Skin epidermis (tissue), 12 donors: ENCODE data around the gene FAM43B.
A peak's percentile ranks its signal among the peaks of the same experiment; 100 is the strongest.

Experiments used
- H3K27ac ChIP-seq, 21 experiments: fragments of 200-600 bp; sonication (generic) in 11 of 21; one replicate each; pipeline ENCODE4 v1.5.0; 2020; ENCODE audit warnings: mild to moderate bottlenecking in 3 of 21, inconsistent platforms in 2 of 21, moderate library complexity in 2 of 21
- H3K4me3 ChIP-seq, 7 experiments: fragments of 200-600 bp; sonication (generic) in 2 of 7; one replicate each; pipeline ENCODE4 v1.5.0; 2020; ENCODE audit warnings: inconsistent platforms in 2 of 7, mild to moderate bottlenecking in 2 of 7, moderate library complexity in 1 of 7

The FAM43B gene

GRCh38 chr1:20546637-20547036, 5.7 kb upstream of the FAM43B start:
- no peak overlapping the region for H3K4me3 ChIP-seq

GRCh38 chr1:20551161-20551560, 1.2 kb upstream of the FAM43B start:
- no peak overlapping the region for H3K27ac ChIP-seq

More at GRCh38 chr1:20546637-20547036, 5.7 kb upstream of the FAM43B start:
- H3K27ac ChIP-seq = no peak overlapping the region

GRCh38 chr1:20552728-20553445, 514 bp downstream of the FAM43B start:
- Histone ChIP-seq H3K4me3 (peak overlapping the region in 4 of 7 experiments; percentile 12 to 35 (median 15)), H3K27ac (no peak overlapping the region)

More at GRCh38 chr1:20551161-20551560, 1.2 kb upstream of the FAM43B start:
- no peak overlapping the region for H3K4me3 ChIP-seq

- Histone ChIP-seq H3K27ac (peak overlapping the region in 7 of 21 experiments; percentile 0 to 65 (median 37)), H3K4me3 (no peak overlapping the region)
Observed at GRCh38 chr1:20555025-20555757, 2.8 kb downstream of the FAM43B start.

- Histone ChIP-seq H3K27ac (peak overlapping the region in 2 of 21 experiments; percentile 0 to 37), H3K4me3 (no peak overlapping the region)
Observed at GRCh38 chr1:20555758-20556120, 3.4 kb downstream of the FAM43B start.

- no peak overlapping the region for H3K27ac ChIP-seq
Observed at GRCh38 chr1:20558191-20558590, 5.8 kb downstream of the FAM43B start.

GRCh38 chr1:20560966-20561365, 8.6 kb downstream of the FAM43B start:
- Histone ChIP-seq H3K4me3 (no peak overlapping the region), H3K27ac (no peak overlapping the region)

More at GRCh38 chr1:20558191-20558590, 5.8 kb downstream of the FAM43B start:
- no peak overlapping the region for H3K4me3 ChIP-seq

GRCh38 chr1:20565234-20565633, 12.9 kb downstream of the FAM43B start:
- Histone ChIP-seq H3K27ac (no peak overlapping the region), H3K4me3 (no peak overlapping the region)

- H3K4me3 ChIP-seq = no peak overlapping the region
- no peak overlapping the region for H3K27ac ChIP-seq
Observed at GRCh38 chr1:20569523-20570098, 17.2 kb downstream of the FAM43B start.

GRCh38 chr1:20571427-20571826, 19.1 kb downstream of the FAM43B start:
- no peak overlapping the region for H3K27ac ChIP-seq

GRCh38 chr1:20573987-20574386, 21.6 kb downstream of the FAM43B start:
- Histone ChIP-seq H3K27ac (no peak overlapping the region), H3K4me3 (no peak overlapping the region)

More at GRCh38 chr1:20571427-20571826, 19.1 kb downstream of the FAM43B start:
- no peak overlapping the region for H3K4me3 ChIP-seq

- Histone ChIP-seq H3K4me3 (no peak overlapping the region), H3K27ac (no peak overlapping the region)
Observed at GRCh38 chr1:20574686-20575540, 22.5 kb downstream of the FAM43B start.

- no peak overlapping the region for H3K27ac ChIP-seq
- no peak overlapping the region for H3K4me3 ChIP-seq
Observed at GRCh38 chr1:20575541-20576336, 23.4 kb downstream of the FAM43B start.

- no peak overlapping the region for H3K27ac ChIP-seq
Observed at GRCh38 chr1:20578062-20578461, 25.7 kb downstream of the FAM43B start.

GRCh38 chr1:20578721-20579395, 26.5 kb downstream of the FAM43B start:
- Histone ChIP-seq H3K4me3 (no peak overlapping the region), H3K27ac (no peak overlapping the region)

More at GRCh38 chr1:20578062-20578461, 25.7 kb downstream of the FAM43B start:
- no peak overlapping the region for H3K4me3 ChIP-seq

GRCh38 chr1:20584890-20585289, 32.5 kb downstream of the FAM43B start:
- Histone ChIP-seq H3K27ac (no peak overlapping the region), H3K4me3 (no peak overlapping the region)

- peak overlapping the region in 1 of 21 experiments; percentile 49 for H3K27ac ChIP-seq
Observed at GRCh38 chr1:20586953-20587660, 34.7 kb downstream of the FAM43B start.

GRCh38 chr1:20587661-20588053, 35.3 kb downstream of the FAM43B start:
- Histone ChIP-seq H3K27ac (no peak overlapping the region), H3K4me3 (no peak overlapping the region)

More at GRCh38 chr1:20586953-20587660, 34.7 kb downstream of the FAM43B start:
- H3K4me3 ChIP-seq = no peak overlapping the region
